DOHH2 (cell line): ENCODE results near the gene EIF3K.

ENCODE experiments used
- CTCF ChIP-seq: fragments of 200-600 bp; sonication (generic); IDR thresholded peaks from one replicate; pipeline ENCODE4 v1.5.1; 2014; ENCODE audit warnings: antibody characterized with exemption, mild to moderate bottlenecking, low read depth, low read length; ENCODE audit not compliant: poor library complexity, severe bottlenecking
- EZH2phosphoT487 ChIP-seq: fragments of 200-600 bp; sonication (generic); IDR thresholded peaks from 2 replicates; pipeline ENCODE4 v1.6.1; 2017; ENCODE audit warnings: borderline replicate concordance, mild to moderate bottlenecking, antibody characterized with exemption, low read length, moderate library complexity, mixed read lengths

GRCh38 chr19:38678891-38679494 lies 60.0 kb downstream of the EIF3K start:
- TF ChIP-seq CTCF (no peak), EZH2phosphoT487 (no peak)
